Left lung (tissue), 14 donors: ENCODE results near the gene CELSR3. TPM values are rescaled to one million over a fixed set of nuclear protein-coding genes. Genes with fewer than 3 reads are reported as not detected.

Experiments
- ATAC-seq: fragments of 200-7000 bp; cut with Tn5 transposase; one replicate; pipeline ENCODE4 v1.9.1; 2020; ENCODE audit warnings: moderate library complexity
- DNase-seq, 4 donors: peaks; one replicate each; pipeline ENCODE4 v3.0.0-alpha.2; 2013 to 2020
- H3K27ac ChIP-seq, 2 donors: fragments of 200-600 bp; sonication (generic) in 1 of 2; one replicate each; pipeline versions ENCODE4 v1.5.0 to v1.8.0; 2020 to 2021
- H3K27me3 ChIP-seq, 2 donors: fragments of 200-600 bp; sonication (generic) in 1 of 2; one replicate each; pipeline versions ENCODE4 v1.5.0 to v1.8.0; 2020 to 2021
- H3K36me3 ChIP-seq, 2 donors: fragments of 200-600 bp; sonication (generic) in 1 of 2; one replicate each; pipeline versions ENCODE4 v1.5.0 to v1.8.0; 2020 to 2021
- H3K4me1 ChIP-seq, 2 donors: fragments of 200-600 bp; one replicate each; pipeline ENCODE4 v1.8.0; 2021
- H3K4me3 ChIP-seq, 2 donors: fragments of 200-600 bp; sonication (generic) in 1 of 2; one replicate each; pipeline versions ENCODE4 v1.5.0 to v1.8.0; 2020 to 2021; ENCODE audit warnings: mild to moderate bottlenecking in 1 of 2
- H3K9me3 ChIP-seq, 2 donors: fragments of 200-600 bp; sonication (generic) in 1 of 2; one replicate each; pipeline versions ENCODE4 v1.5.0 to v1.8.0; 2020 to 2021
- CTCF ChIP-seq, 2 donors: fragments of 200-600 bp; sonication (generic) in 1 of 2; IDR thresholded peaks; one replicate each; pipeline versions ENCODE4 v1.5.0 to v1.8.0; 2021; ENCODE audit warnings: antibody characterized with exemption in 2 of 2
- intact Hi-C, 2 donors: fragments of 100-400 bp; cut with DNase I; formaldehyde crosslinking; loops; one replicate each; pipeline versions ENCODE4 v1.11.2 to v1.14.2; 2022
- long read RNA-seq, 12 donors: library from polyadenylated mRNA in 2 of 12; unstranded in 2 of 12; transcript quantifications; one replicate each; pipeline ENCODE4 v2.0.0 and lab custom pipeline, GENCODE V29; 2019 to 2026
- polyA plus RNA-seq, 6 donors: library from polyadenylated mRNA; unstranded; fragments of 120-200 nt; gene quantifications; one replicate each; pipeline ENCODE4 v1.2.1, GENCODE V29; 2013; ENCODE audit not compliant: insufficient read length in 6 of 6
- total RNA-seq, 2 donors: library from RNA; stranded (reverse); fragmentation: NEBNext Ultra II Directional; extraction: Animal tissue kit (Norgen Biotek cat#: 25700); gene quantifications; one replicate each; pipeline ENCODE4 v1.2.1, GENCODE V29; 2021
- donor health status: DM: no; HTN: yes; CAD: no.
- donor health status: DM: no; HTN: no; CAD: no.

Gene CELSR3, protein sequence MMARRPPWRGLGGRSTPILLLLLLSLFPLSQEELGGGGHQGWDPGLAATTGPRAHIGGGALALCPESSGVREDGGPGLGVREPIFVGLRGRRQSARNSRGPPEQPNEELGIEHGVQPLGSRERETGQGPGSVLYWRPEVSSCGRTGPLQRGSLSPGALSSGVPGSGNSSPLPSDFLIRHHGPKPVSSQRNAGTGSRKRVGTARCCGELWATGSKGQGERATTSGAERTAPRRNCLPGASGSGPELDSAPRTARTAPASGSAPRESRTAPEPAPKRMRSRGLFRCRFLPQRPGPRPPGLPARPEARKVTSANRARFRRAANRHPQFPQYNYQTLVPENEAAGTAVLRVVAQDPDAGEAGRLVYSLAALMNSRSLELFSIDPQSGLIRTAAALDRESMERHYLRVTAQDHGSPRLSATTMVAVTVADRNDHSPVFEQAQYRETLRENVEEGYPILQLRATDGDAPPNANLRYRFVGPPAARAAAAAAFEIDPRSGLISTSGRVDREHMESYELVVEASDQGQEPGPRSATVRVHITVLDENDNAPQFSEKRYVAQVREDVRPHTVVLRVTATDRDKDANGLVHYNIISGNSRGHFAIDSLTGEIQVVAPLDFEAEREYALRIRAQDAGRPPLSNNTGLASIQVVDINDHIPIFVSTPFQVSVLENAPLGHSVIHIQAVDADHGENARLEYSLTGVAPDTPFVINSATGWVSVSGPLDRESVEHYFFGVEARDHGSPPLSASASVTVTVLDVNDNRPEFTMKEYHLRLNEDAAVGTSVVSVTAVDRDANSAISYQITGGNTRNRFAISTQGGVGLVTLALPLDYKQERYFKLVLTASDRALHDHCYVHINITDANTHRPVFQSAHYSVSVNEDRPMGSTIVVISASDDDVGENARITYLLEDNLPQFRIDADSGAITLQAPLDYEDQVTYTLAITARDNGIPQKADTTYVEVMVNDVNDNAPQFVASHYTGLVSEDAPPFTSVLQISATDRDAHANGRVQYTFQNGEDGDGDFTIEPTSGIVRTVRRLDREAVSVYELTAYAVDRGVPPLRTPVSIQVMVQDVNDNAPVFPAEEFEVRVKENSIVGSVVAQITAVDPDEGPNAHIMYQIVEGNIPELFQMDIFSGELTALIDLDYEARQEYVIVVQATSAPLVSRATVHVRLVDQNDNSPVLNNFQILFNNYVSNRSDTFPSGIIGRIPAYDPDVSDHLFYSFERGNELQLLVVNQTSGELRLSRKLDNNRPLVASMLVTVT (N-terminal part only)
- total RNA-seq (1 to 10 TPM in 1 of 2 donors, under 1 TPM in 1; 0.93 to 1.2 TPM), polyA plus RNA-seq (1 to 10 TPM in 2 of 6 donors, under 1 TPM in 4; 0.79 to 1.7 (median 0.90) TPM)
- long read RNA-seq, donor 1: 0 reads
- long read RNA-seq, donor 2: 0 reads
- long read RNA-seq, donor 3: 0 reads
- long read RNA-seq, donor 4: 0 reads
- long read RNA-seq, donor 5: 0 reads
- long read RNA-seq, donor 6: 0 reads
- long read RNA-seq, donor 7: 0 reads
- long read RNA-seq, donor 8: 0 reads
- long read RNA-seq, donor 9: 0 reads
- long read RNA-seq, donor 10: 0 reads
- long read RNA-seq, donor 11: 0 reads
- long read RNA-seq, donor 12: 0 reads

- H3K4me3 ChIP-seq: peak within 1 kb of the TSS; percentile 35 to 58
- peaks cover 12 to 32% of the 10 kb centered on the region in 2 donors for H3K4me1 ChIP-seq
- peak; percentile 42 for ATAC-seq
- peak within 1 kb of the TSS in 1 of 2 donors; percentile 53 for H3K27ac ChIP-seq
- H3K9me3 ChIP-seq: no peaks in the 10 kb centered on the region
- no peaks in the 10 kb centered on the region for H3K36me3 ChIP-seq
- TF ChIP-seq CTCF (IDR thresholded peaks at IDR 0.05): no peak
- intact Hi-C loops: no loop called here
- peak in 3 of 4 donors; percentile 39 to 82 (median 54) for DNase-seq
- peaks cover 17 to 48% of the 10 kb centered on the region in 2 donors for H3K27me3 ChIP-seq
Observed at GRCh38 chr3:48662753-48663488, at the start of gene CELSR3. TSS of gene CELSR3 (minus strand) at chr3:48662886. CDS start at chr3:48662634, 252 bp downstream.

DNA sequence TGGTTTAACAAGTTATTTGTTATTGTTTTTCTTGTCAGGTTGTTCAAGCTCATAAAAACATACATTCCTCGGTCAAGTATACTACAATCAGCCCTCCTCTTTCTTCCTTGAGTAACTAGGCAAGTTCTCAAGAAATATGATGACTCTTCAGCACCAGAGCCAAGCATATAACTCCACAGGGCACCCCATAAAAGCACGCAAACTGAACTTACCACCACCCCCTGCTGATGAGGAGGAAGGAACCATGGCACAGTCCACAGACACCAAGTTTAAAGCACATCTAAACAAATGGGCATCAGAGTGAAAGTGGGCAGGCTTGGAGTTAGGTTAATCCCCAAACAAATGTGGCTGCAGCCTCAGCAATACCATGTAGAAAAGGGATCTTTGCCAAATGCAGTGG, 49.0 kb upstream of the CELSR3 start:
- H3K27me3 ChIP-seq: no peaks in the 10 kb centered on the region
- H3K4me3 ChIP-seq: no peak overlapping the region
- ATAC-seq: peak; percentile 27
- H3K9me3 ChIP-seq: no peaks in the 10 kb centered on the region
- intact Hi-C loops: no loop called here
- no peak overlapping the region for H3K27ac ChIP-seq
- TF ChIP-seq CTCF (IDR thresholded peaks at IDR 0.05): no peak
- peaks cover 24 to 65% of the 10 kb centered on the region in 2 donors for H3K4me1 ChIP-seq
- DNase-seq: no peak
- H3K36me3 ChIP-seq: peaks cover 0 to 54% of the 10 kb centered on the region in 2 donors

- intact Hi-C loops: no loop called here
Observed at GRCh38 chr3:48709051-48709461, 46.4 kb upstream of the CELSR3 start.

More at GRCh38 chr3:48709051-48709461, 46.4 kb upstream of the CELSR3 start:
- H3K36me3 ChIP-seq: peaks cover 0 to 54% of the 10 kb centered on the region in 2 donors
- no peak for DNase-seq
- H3K27me3 ChIP-seq: no peaks in the 10 kb centered on the region
- peaks cover 14 to 53% of the 10 kb centered on the region in 2 donors for H3K4me1 ChIP-seq
- peak overlapping the region in 1 of 2 donors; percentile 5 for H3K27ac ChIP-seq
- H3K9me3 ChIP-seq: no peaks in the 10 kb centered on the region
- peak; percentile 77 for ATAC-seq
- TF ChIP-seq CTCF (IDR thresholded peaks at IDR 0.05): no peak
- H3K4me3 ChIP-seq: no peak overlapping the region
